OCI-LY7 (cell line): Measurements from ENCODE around the gene MORF4L1.

Experiments
- EZH2phosphoT487 ChIP-seq: fragments of 200-600 bp; sonication (generic); IDR thresholded peaks from 2 replicates; pipeline ENCODE4 v1.6.1; 2018; ENCODE audit warnings: low read depth, borderline replicate concordance, mild to moderate bottlenecking, mixed run types, antibody characterized with exemption, low read length, moderate library complexity, mixed read lengths
- TF ChIP-seq, protein P1 (sequence below): fragments of 200-600 bp; sonication (generic); conservative IDR thresholded peaks from 2 replicates; pipeline ENCODE4 v1.5.1; 2014; ENCODE audit warnings: mild to moderate bottlenecking, antibody characterized with exemption, low read length, moderate library complexity, mixed read lengths

DNA sequence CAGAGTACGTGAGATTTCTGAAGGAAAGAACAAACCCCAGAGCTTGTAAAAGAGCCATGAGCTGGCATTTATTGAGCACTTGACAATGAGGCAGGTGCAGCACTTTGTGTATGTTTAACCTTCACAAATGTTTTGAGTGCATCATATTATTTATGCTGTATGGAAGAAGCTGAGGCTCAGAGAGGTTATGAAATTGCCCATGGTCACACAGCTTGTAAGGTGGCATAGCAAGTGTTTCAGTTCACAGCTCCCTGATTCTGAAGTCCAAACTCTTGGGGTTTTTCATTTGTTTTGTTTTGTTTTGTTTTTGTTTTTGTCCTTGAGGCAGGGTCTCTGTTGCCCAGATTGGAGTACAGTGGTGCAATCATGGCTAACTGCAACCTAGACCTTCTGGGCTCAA is 36.4 kb upstream of the MORF4L1 start:
- TF ChIP-seq, protein P1, sequence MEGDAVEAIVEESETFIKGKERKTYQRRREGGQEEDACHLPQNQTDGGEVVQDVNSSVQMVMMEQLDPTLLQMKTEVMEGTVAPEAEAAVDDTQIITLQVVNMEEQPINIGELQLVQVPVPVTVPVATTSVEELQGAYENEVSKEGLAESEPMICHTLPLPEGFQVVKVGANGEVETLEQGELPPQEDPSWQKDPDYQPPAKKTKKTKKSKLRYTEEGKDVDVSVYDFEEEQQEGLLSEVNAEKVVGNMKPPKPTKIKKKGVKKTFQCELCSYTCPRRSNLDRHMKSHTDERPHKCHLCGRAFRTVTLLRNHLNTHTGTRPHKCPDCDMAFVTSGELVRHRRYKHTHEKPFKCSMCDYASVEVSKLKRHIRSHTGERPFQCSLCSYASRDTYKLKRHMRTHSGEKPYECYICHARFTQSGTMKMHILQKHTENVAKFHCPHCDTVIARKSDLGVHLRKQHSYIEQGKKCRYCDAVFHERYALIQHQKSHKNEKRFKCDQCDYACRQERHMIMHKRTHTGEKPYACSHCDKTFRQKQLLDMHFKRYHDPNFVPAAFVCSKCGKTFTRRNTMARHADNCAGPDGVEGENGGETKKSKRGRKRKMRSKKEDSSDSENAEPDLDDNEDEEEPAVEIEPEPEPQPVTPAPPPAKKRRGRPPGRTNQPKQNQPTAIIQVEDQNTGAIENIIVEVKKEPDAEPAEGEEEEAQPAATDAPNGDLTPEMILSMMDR = no peak
- TF ChIP-seq EZH2phosphoT487 = no peak
